Naive B cell (primary cell): ENCODE results near the gene ALPP. TPM values are rescaled to one million over a fixed set of nuclear protein-coding genes. Genes with fewer than 3 reads are reported as not detected.
"Not testable (repeated sequence)": the region's sequence is repeated elsewhere in the genome, so short reads cannot be mapped to it uniquely, and the experiment has no call there.

Source experiments
- ATAC-seq, 2 donors: fragments of 150-1000 bp; cut with Tn5 transposase; 2 replicates each; pipeline ENCODE4 v1.10.0; 2021; ENCODE audit warnings: low read depth in 2 of 2, mild to moderate bottlenecking in 2 of 2, moderate library complexity in 2 of 2
- DNase-seq: peaks from one replicate; pipeline ENCODE4 v3.0.0; 2022
- H3K27ac Mint-ChIP-seq, 6 donors: one replicate each; pipeline ENCODE4 v1.8.0; 2020 to 2022; ENCODE audit warnings: mild to moderate bottlenecking in 6 of 6, mixed read lengths in 6 of 6, moderate library complexity in 5 of 6, inconsistent platforms in 2 of 6
- H3K27me3 Mint-ChIP-seq, 3 donors: one replicate each; pipeline ENCODE4 v1.8.0; 2021 to 2022; ENCODE audit warnings: mixed read lengths in 3 of 3, mild to moderate bottlenecking in 1 of 3
- H3K36me3 Mint-ChIP-seq, 2 donors: one replicate each; pipeline ENCODE4 v1.8.0; 2020 to 2022; ENCODE audit warnings: mixed read lengths in 2 of 2, inconsistent platforms in 1 of 2, mild to moderate bottlenecking in 1 of 2
- H3K4me1 Mint-ChIP-seq, 3 donors: one replicate each; pipeline ENCODE4 v1.8.0; 2020 to 2022; ENCODE audit warnings: mixed read lengths in 3 of 3, inconsistent platforms in 1 of 3, mild to moderate bottlenecking in 1 of 3, moderate library complexity in 1 of 3
- H3K4me3 Mint-ChIP-seq, 8 donors: one replicate each; pipeline ENCODE4 v1.8.0; 2020 to 2022; ENCODE audit warnings: mild to moderate bottlenecking in 8 of 8, mixed read lengths in 8 of 8, moderate library complexity in 8 of 8, inconsistent platforms in 2 of 8
- H3K9me3 Mint-ChIP-seq, 7 donors: one replicate each; pipeline ENCODE4 v1.8.0; 2020 to 2022; ENCODE audit warnings: mixed read lengths in 7 of 7, mild to moderate bottlenecking in 5 of 7, inconsistent platforms in 2 of 7, moderate library complexity in 1 of 7
- polyA plus RNA-seq, 6 donors: library from polyadenylated mRNA; unstranded; fragments of 300-500 nt; fragmentation: Illumina TruSeq; gene quantifications; one replicate each; pipeline ENCODE4 v1.2.3, GENCODE V29; 2021; ENCODE audit warnings: low read depth in 6 of 6

The ALPP gene
- polyA plus RNA-seq, 6 donors from 2014 or later: 0.26 to 0.69 (median 0.40) TPM; not detected in 3

- Mint-ChIP-seq H3K27me3 (peaks cover 0 to 5% (median 0%) of the 10 kb centered on the region in 3 donors), H3K4me3 (no peak overlapping the region), H3K4me1 (peaks cover 0 to 8% (median 0%) of the 10 kb centered on the region in 3 donors), H3K9me3 (no peaks in the 10 kb centered on the region), H3K36me3 (no peaks in the 10 kb centered on the region), H3K27ac (peak overlapping the region in 1 of 6 donors; percentile 20)
- no peak for ATAC-seq
- DNase-seq: no peak
These were observed 4.2 kb upstream of the ALPP start for GRCh38 chr2:232374356-232374755.

- H3K36me3 Mint-ChIP-seq: no peaks in the 10 kb centered on the region
- no peak overlapping the region for H3K4me3 Mint-ChIP-seq
- DNase-seq (no peak), ATAC-seq (no peak)
- H3K9me3 Mint-ChIP-seq: no peaks in the 10 kb centered on the region
- peaks cover 0 to 10% (median 0%) of the 10 kb centered on the region in 3 donors for H3K27me3 Mint-ChIP-seq
- peaks cover 0 to 8% (median 0%) of the 10 kb centered on the region in 3 donors for H3K4me1 Mint-ChIP-seq
- H3K27ac Mint-ChIP-seq: no peak overlapping the region
These were observed 3.4 kb upstream of the ALPP start for GRCh38 chr2:232375164-232375563.

- Mint-ChIP-seq H3K27ac (no peak overlapping the region), H3K27me3 (peaks cover 0 to 10% (median 0%) of the 10 kb centered on the region in 3 donors), H3K9me3 (no peaks in the 10 kb centered on the region), H3K36me3 (no peaks in the 10 kb centered on the region), H3K4me3 (no peak overlapping the region), H3K4me1 (peaks cover 0 to 5% (median 0%) of the 10 kb centered on the region in 3 donors)
- DNase-seq (no peak), ATAC-seq (no peak)
These were observed 2.3 kb upstream of the ALPP start for GRCh38 chr2:232376260-232376659.

GRCh38 chr2:232376713-232377112 is 1.8 kb upstream of the ALPP start:
- no peak for ATAC-seq
- peaks cover 0 to 12% (median 0%) of the 10 kb centered on the region in 3 donors for H3K27me3 Mint-ChIP-seq
- no peaks in the 10 kb centered on the region for H3K36me3 Mint-ChIP-seq
- DNase-seq: no peak
- H3K4me1 Mint-ChIP-seq: peaks cover under 1 to 2% (median 1%) of the 10 kb centered on the region in 3 donors
- H3K27ac Mint-ChIP-seq: no peak overlapping the region
- H3K9me3 Mint-ChIP-seq: no peaks in the 10 kb centered on the region
- H3K4me3 Mint-ChIP-seq: no peak overlapping the region

GRCh38 chr2:232377319-232377718 is 1.2 kb upstream of the ALPP start:
- Mint-ChIP-seq H3K36me3 (no peaks in the 10 kb centered on the region), H3K9me3 (no peaks in the 10 kb centered on the region), H3K4me3 (no peak overlapping the region), H3K27ac (peak overlapping the region in 1 of 6 donors; percentile 54), H3K4me1 (peaks cover 0 to 5% (median 4%) of the 10 kb centered on the region in 3 donors), H3K27me3 (peaks cover 0 to 17% (median 0%) of the 10 kb centered on the region in 3 donors)
- ATAC-seq: no peak
- DNase-seq: no peak

GRCh38 chr2:232377841-232378734 is 463 bp upstream of the ALPP start:
- DNase-seq (no peak), ATAC-seq (no peak)
- Mint-ChIP-seq H3K4me1 (peaks cover 0 to 5% (median 4%) of the 10 kb centered on the region in 3 donors), H3K4me3 (no peak overlapping the region), H3K27me3 (peaks cover 0 to 17% (median 0%) of the 10 kb centered on the region in 3 donors), H3K9me3 (no peaks in the 10 kb centered on the region), H3K36me3 (no peaks in the 10 kb centered on the region), H3K27ac (no peak overlapping the region)

- H3K27ac Mint-ChIP-seq, H3K9me3 Mint-ChIP-seq: not testable (repeated sequence)
- H3K27me3 Mint-ChIP-seq: peaks cover 0 to 17% (median 4%) of the 10 kb centered on the region in 3 donors
These were observed 1.3 kb downstream of the ALPP start for GRCh38 chr2:232379610-232380590.

GRCh38 chr2:232381204-232382031 is 2.9 kb downstream of the ALPP start:
- Mint-ChIP-seq H3K27ac (peak overlapping the region in 2 of 6 donors; percentile 29 to 30), H3K4me1 (peaks cover 17 to 30% (median 29%) of the 10 kb centered on the region in 3 donors), H3K27me3 (peaks cover 0 to 17% (median 14%) of the 10 kb centered on the region in 3 donors), H3K4me3 (peak overlapping the region in 7 of 8 donors; percentile 12 to 80 (median 54))
- peak; percentile 62 to 69 for ATAC-seq
- H3K36me3 Mint-ChIP-seq, H3K9me3 Mint-ChIP-seq: not testable (repeated sequence)
- DNase-seq: peak; percentile 21

More at GRCh38 chr2:232379610-232380590, 1.3 kb downstream of the ALPP start:
- Mint-ChIP-seq H3K4me1 (peaks cover 11 to 16% (median 14%) of the 10 kb centered on the region in 3 donors), H3K4me3 (peak overlapping the region in 2 of 8 donors; percentile 38 to 51)
- not testable (repeated sequence) for ATAC-seq, H3K36me3 Mint-ChIP-seq, DNase-seq

GRCh38 chr2:232382331-232383225 is 4.0 kb downstream of the ALPP start:
- H3K27ac Mint-ChIP-seq: no peak overlapping the region
- no peaks in the 10 kb centered on the region for H3K36me3 Mint-ChIP-seq
- peak overlapping the region in 3 of 8 donors; percentile 20 to 59 (median 42) for H3K4me3 Mint-ChIP-seq
- peaks cover 0 to 17% (median 15%) of the 10 kb centered on the region in 3 donors for H3K27me3 Mint-ChIP-seq
- ATAC-seq (no peak), DNase-seq (no peak)
- peaks cover 0 to 7% (median 0%) of the 10 kb centered on the region in 7 donors for H3K9me3 Mint-ChIP-seq
- peaks cover 17 to 30% (median 29%) of the 10 kb centered on the region in 3 donors for H3K4me1 Mint-ChIP-seq

- Mint-ChIP-seq H3K9me3 (peaks cover 0 to 7% (median 0%) of the 10 kb centered on the region in 7 donors), H3K27me3 (peaks cover 7 to 21% (median 16%) of the 10 kb centered on the region in 3 donors), H3K4me3 (peak overlapping the region in 7 of 8 donors; percentile 3 to 65 (median 42)), H3K4me1 (peaks cover 17 to 30% (median 29%) of the 10 kb centered on the region in 3 donors), H3K36me3 (peaks cover 0 to 3% of the 10 kb centered on the region in 2 donors), H3K27ac (peak overlapping the region in 5 of 6 donors; percentile 28 to 95 (median 63))
- DNase-seq: no peak
- peak; percentile 53 to 69 for ATAC-seq
These were observed 5.9 kb downstream of the ALPP start for GRCh38 chr2:232384466-232384865.

GRCh38 chr2:232385058-232385457 is 6.5 kb downstream of the ALPP start:
- Mint-ChIP-seq H3K27ac (peak overlapping the region in 3 of 6 donors; percentile 44 to 95 (median 63)), H3K4me1 (peaks cover 17 to 30% (median 29%) of the 10 kb centered on the region in 3 donors), H3K27me3 (peaks cover 13 to 27% (median 18%) of the 10 kb centered on the region in 3 donors), H3K4me3 (peak overlapping the region in 5 of 8 donors; percentile 40 to 65 (median 43))
- DNase-seq, ATAC-seq, H3K36me3 Mint-ChIP-seq, H3K9me3 Mint-ChIP-seq: not testable (repeated sequence)
